IMR-90 (cell line): ENCODE data around the gene MEF2C. TPM values are rescaled to one million over a fixed set of nuclear protein-coding genes. Genes with fewer than 3 reads are reported as not detected.

Source experiments
- ATAC-seq: fragments of 200-7000 bp; cut with Tn5 transposase; 2 replicates; pipeline ENCODE4 v1.9.1; 2020; ENCODE audit warnings: low read depth, mild to moderate bottlenecking, moderate library complexity
- BruUV-seq: library from RNA; stranded (reverse); fragments of 400-500 nt; replicated peaks from 2 replicates; lab custom pipeline; 2021; lab: Mats Ljungman, UMichigan
- CTCF ChIA-PET: fragments of 300-600 bp; formaldehyde crosslinking; extraction: SDS; loops from one replicate; lab custom pipeline; 2021; ENCODE audit warnings: antibody characterized with exemption; lab: Yijun Ruan, JAX
- POLR2A ChIA-PET: fragments of 300-600 bp; sonication (Branson Sonifier 250); formaldehyde crosslinking; loops from one replicate; lab custom pipeline; 2022; ENCODE audit warnings: antibody characterized with exemption; ENCODE audit not compliant: unreplicated experiment; lab: Charles Lee
- DNase-seq: peaks from one replicate; pipeline ENCODE4 v3.0.0; 2013
- H2AFZ ChIP-seq: replicated peaks from 2 replicates; pipeline ENCODE3; 2013; ENCODE audit warnings: low read length, mild to moderate bottlenecking; ENCODE audit not compliant: poor library complexity
- H2AK5ac ChIP-seq: 2 replicates; pipeline ENCODE4 v1.6.1; 2013; ENCODE audit warnings: low read depth, low read length, inconsistent platforms
- H2AK9ac ChIP-seq: replicated peaks from 2 replicates; pipeline ENCODE3; 2013; ENCODE audit warnings: mild to moderate bottlenecking, low read depth, low read length, moderate library complexity; ENCODE audit not compliant: poor library complexity
- H2BK120ac ChIP-seq: 2 replicates; pipeline ENCODE4 v1.6.1; 2013; ENCODE audit warnings: low read depth, low read length, inconsistent platforms
- H2BK15ac ChIP-seq: 3 replicates; pipeline ENCODE4 v1.6.1; 2013; ENCODE audit warnings: low read depth, low read length, inconsistent platforms
- H2BK20ac ChIP-seq: 2 replicates; pipeline ENCODE4 v1.6.1; 2013; ENCODE audit warnings: low read depth, mild to moderate bottlenecking, inconsistent platforms, low read length, moderate library complexity
- H2BK5ac ChIP-seq: 2 replicates; pipeline ENCODE4 v1.6.1; 2013; ENCODE audit warnings: mild to moderate bottlenecking, low read depth, low read length, inconsistent platforms; ENCODE audit not compliant: poor library complexity, severe bottlenecking
- H3K14ac ChIP-seq: replicated peaks from 2 replicates; pipeline ENCODE4 v1.6.1; 2013; ENCODE audit warnings: low read depth, low read length, inconsistent platforms
- H3K18ac ChIP-seq: 2 replicates; pipeline ENCODE4 v1.6.1; 2013; ENCODE audit warnings: low read depth, low read length, control low read depth
- H3K23ac ChIP-seq: 2 replicates; pipeline ENCODE4 v1.6.1; 2013; ENCODE audit warnings: low read depth, low read length, inconsistent platforms
- H3K27ac ChIP-seq: 2 replicates; pipeline ENCODE4 v1.5.1; 2013; ENCODE audit warnings: mild to moderate bottlenecking, control low read depth, low read length; ENCODE audit not compliant: insufficient read depth
- H3K27me3 ChIP-seq: 2 replicates; pipeline ENCODE4 v1.6.1; 2013; ENCODE audit warnings: low read length; ENCODE audit not compliant: control insufficient read depth, insufficient read depth
- H3K36me3 ChIP-seq: 2 replicates; pipeline ENCODE4 v1.6.1; 2013; ENCODE audit warnings: low read length, mixed read lengths; ENCODE audit not compliant: control insufficient read depth, insufficient read depth
- H3K4ac ChIP-seq: 2 replicates; pipeline ENCODE4 v1.6.1; 2013; ENCODE audit warnings: low read depth, low read length, inconsistent platforms
- H3K4me1 ChIP-seq: 2 replicates; pipeline ENCODE4 v1.6.1; 2013; ENCODE audit warnings: low read length, mixed read lengths; ENCODE audit not compliant: control insufficient read depth, insufficient read depth
- H3K4me2 ChIP-seq: 2 replicates; pipeline ENCODE4 v1.6.1; 2013; ENCODE audit warnings: low read depth, mild to moderate bottlenecking, control low read depth, low read length, moderate library complexity
- H3K4me3 ChIP-seq: 2 replicates; pipeline ENCODE4 v1.5.1; 2013; ENCODE audit warnings: low read depth, mild to moderate bottlenecking, control low read depth, low read length, moderate library complexity; ENCODE audit not compliant: insufficient read depth
- H3K56ac ChIP-seq: 2 replicates; pipeline ENCODE4 v1.6.1; 2013; ENCODE audit warnings: low read length, inconsistent platforms; ENCODE audit not compliant: insufficient read depth; ENCODE audit errors: extremely low read depth
- H3K79me1 ChIP-seq, 2 experiments: 2 replicates each; pipeline ENCODE4 v1.6.1; 2013; ENCODE audit warnings: low read length in 2 of 2, inconsistent platforms in 1 of 2, low read depth in 1 of 2
- H3K9ac ChIP-seq: 2 replicates; pipeline ENCODE4 v1.6.1; 2013; ENCODE audit warnings: low read depth, low read length, control low read depth
- H3K9me1 ChIP-seq: 2 replicates; pipeline ENCODE4 v1.6.1; 2013; ENCODE audit warnings: low read length, inconsistent platforms; ENCODE audit not compliant: insufficient read depth
- H3K9me3 ChIP-seq: 2 replicates; pipeline ENCODE4 v1.6.1; 2013; ENCODE audit warnings: low read length; ENCODE audit not compliant: control insufficient read depth, insufficient read depth
- H4K20me1 ChIP-seq: 2 replicates; pipeline ENCODE4 v1.6.1; 2013; ENCODE audit warnings: low read length, inconsistent platforms; ENCODE audit not compliant: insufficient read depth
- H4K5ac ChIP-seq: 2 replicates; pipeline ENCODE4 v1.6.1; 2013; ENCODE audit warnings: mild to moderate bottlenecking, low read depth, low read length, control low read depth
- H4K8ac ChIP-seq, 2 experiments: 2 replicates each; pipeline ENCODE4 v1.6.1; 2013; ENCODE audit warnings: low read depth in 2 of 2, low read length in 2 of 2, control low read depth in 1 of 2, inconsistent platforms in 1 of 2
- H4K91ac ChIP-seq: 2 replicates; pipeline ENCODE4 v1.6.1; 2013; ENCODE audit warnings: low read depth, low read length, inconsistent platforms; ENCODE audit not compliant: insufficient read depth
- BHLHE40 ChIP-seq: fragments of 150-350 bp; IDR thresholded peaks from 2 replicates; pipeline ENCODE4 v1.6.1; 2016; ENCODE audit warnings: mild to moderate bottlenecking, low read depth, low read length
- CEBPB ChIP-seq: IDR thresholded peaks from 2 replicates; pipeline ENCODE4 v1.6.1; 2012; ENCODE audit warnings: low read depth, low read length, improper control_type of control experiment
- FOS ChIP-seq: fragments of 150-350 bp; IDR thresholded peaks from 2 replicates; pipeline ENCODE4 v1.6.1; 2016; ENCODE audit warnings: low read depth, low read length
- MAFK ChIP-seq: IDR thresholded peaks from 2 replicates; pipeline ENCODE4 v1.6.1; 2012; ENCODE audit warnings: low read depth, low read length, improper control_type of control experiment
- POLR2A ChIP-seq: IDR thresholded peaks from 2 replicates; pipeline ENCODE4 v1.6.1; 2012; ENCODE audit warnings: mild to moderate bottlenecking, low read depth, low read length
- RCOR1 ChIP-seq: IDR thresholded peaks from 2 replicates; pipeline ENCODE4 v1.6.1; 2012; ENCODE audit warnings: mild to moderate bottlenecking, low read length, improper control_type of control experiment; ENCODE audit not compliant: insufficient replicate concordance
- WGBS, 2 experiments: methylation state at CpG; one replicate each; pipeline versions ENCODE4 v1.1.5 to v1.1.7; 2013; ENCODE audit warnings: missing lambda C conversion rate in 2 of 2; ENCODE audit not compliant: insufficient read length in 1 of 2; ENCODE audit errors: extremely low coverage in 2 of 2; 5-methylcytosine and 5-hydroxymethylcytosine counted together
- dilution Hi-C: fragments of 300-500 bp; cut with HindIII; formaldehyde crosslinking; loops from one replicate; pipeline ENCODE4 v1.14.3; 2018; ENCODE audit warnings: low sequenced_read_pairs; ENCODE audit not compliant: unreplicated experiment
- in situ Hi-C: fragments of 300-500 bp; cut with MboI; formaldehyde crosslinking; loops from 3 replicates; pipeline ENCODE4 v1.14.3; 2019; ENCODE audit warnings: low sequenced_read_pairs, inconsistent platforms, mixed read lengths
- intact Hi-C: fragments of 100-400 bp; cut with micrococcal nuclease; formaldehyde crosslinking; loops from 2 replicates; pipeline ENCODE4 v1.10.0; 2022
- polyA plus RNA-seq, 3 experiments: library from polyadenylated mRNA; depleted of rRNA; stranded (reverse); fragments of >200 nt; gene quantifications; 2 replicates each; pipeline ENCODE4 v1.2.3, GENCODE V29; 2012; ENCODE audit warnings: low replicate concordance in 1 of 3
- total RNA-seq: library from RNA; depleted of rRNA; stranded (reverse); fragments of >200 nt; gene quantifications from 2 replicates; pipeline ENCODE4 v1.2.3, GENCODE V29; 2012
- TF ChIP-seq, protein P1 (sequence below): conservative IDR thresholded peaks from 2 replicates; pipeline ENCODE4 v1.5.1; 2012; ENCODE audit warnings: mild to moderate bottlenecking, low read depth, low read length, improper control_type of control experiment

Gene MEF2C
- total and polyA plus RNA-seq, 2 of the 4 experiments (the other 2 are of a cell fraction), result 1.5 to 6.8 TPM

- dilution Hi-C loops (no loop called here), in situ Hi-C loops (no loop called here), intact Hi-C loops (loop anchor here (2.0 to 10.0 kb wide), 4 partner anchors 41 to 159 kb away; partner anchors contain the start of gene MEF2C)
- DNase-seq, result peak; percentile 93
- no TSS peak for BruUV-seq
- Histone ChIP-seq H3K9ac (no peak overlapping the region), H3K4me1 (peaks cover 6% of the 10 kb centered on the region; the same call in 1 of the 2 replicates), H3K14ac (no peak overlapping the region), H3K9me1 (peaks cover 5% of the 10 kb centered on the region; the same call in 1 of the 2 replicates), H2AK9ac (no peak overlapping the region), H3K4ac (no peak overlapping the region), H3K23ac (no peak overlapping the region), H2AK5ac (no peak overlapping the region), H3K4me2 (peak overlapping the region; percentile 76; the same call in 1 of the 2 replicates), H2BK5ac (peak overlapping the region; percentile 52), H4K91ac (no peak overlapping the region), H4K20me1 (no peaks in the 10 kb centered on the region), H3K27ac (no peak overlapping the region), H4K5ac (no peak overlapping the region), H3K56ac (no peak overlapping the region; the same call in 1 of the 2 replicates), H2BK20ac (0 out of 2 replicates have a peak overlapping the region, but pooled peaks have one; percentile 29), H3K79me1 (0 out of 4 replicates have a peak, but pooled peaks cover 0 to 3% of the 10 kb centered on the region in 2 experiments), H2BK120ac (peak overlapping the region; percentile 17; the same call in 1 of the 2 replicates), H3K9me3 (no peaks in the 10 kb centered on the region), H4K8ac (no peak overlapping the region), H2AFZ (no peak overlapping the region), H3K4me3 (peak overlapping the region; percentile 7; the same call in 1 of the 2 replicates), H3K18ac (no peak overlapping the region), H3K36me3 (no peaks in the 10 kb centered on the region), H2BK15ac (no peak overlapping the region), H3K27me3 (no peaks in the 10 kb centered on the region)
- TF ChIP-seq RCOR1 (peak; percentile 35), CEBPB (peak; percentile 41; the same call in 1 of the 2 replicates), FOS (no peak; the same call in 1 of the 2 replicates), BHLHE40 (peak; percentile 22; the same call in 1 of the 2 replicates), POLR2A (peak; percentile 46; the same call in 1 of the 2 replicates), MAFK (0 out of 2 replicates have a peak, but pooled peaks have one; percentile 12)
- TF ChIP-seq, protein P1, sequence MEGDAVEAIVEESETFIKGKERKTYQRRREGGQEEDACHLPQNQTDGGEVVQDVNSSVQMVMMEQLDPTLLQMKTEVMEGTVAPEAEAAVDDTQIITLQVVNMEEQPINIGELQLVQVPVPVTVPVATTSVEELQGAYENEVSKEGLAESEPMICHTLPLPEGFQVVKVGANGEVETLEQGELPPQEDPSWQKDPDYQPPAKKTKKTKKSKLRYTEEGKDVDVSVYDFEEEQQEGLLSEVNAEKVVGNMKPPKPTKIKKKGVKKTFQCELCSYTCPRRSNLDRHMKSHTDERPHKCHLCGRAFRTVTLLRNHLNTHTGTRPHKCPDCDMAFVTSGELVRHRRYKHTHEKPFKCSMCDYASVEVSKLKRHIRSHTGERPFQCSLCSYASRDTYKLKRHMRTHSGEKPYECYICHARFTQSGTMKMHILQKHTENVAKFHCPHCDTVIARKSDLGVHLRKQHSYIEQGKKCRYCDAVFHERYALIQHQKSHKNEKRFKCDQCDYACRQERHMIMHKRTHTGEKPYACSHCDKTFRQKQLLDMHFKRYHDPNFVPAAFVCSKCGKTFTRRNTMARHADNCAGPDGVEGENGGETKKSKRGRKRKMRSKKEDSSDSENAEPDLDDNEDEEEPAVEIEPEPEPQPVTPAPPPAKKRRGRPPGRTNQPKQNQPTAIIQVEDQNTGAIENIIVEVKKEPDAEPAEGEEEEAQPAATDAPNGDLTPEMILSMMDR, result no peak
- POLR2A ChIA-PET, result no interaction called here
- CTCF ChIA-PET, result interaction anchor here (0.5 to 1.0 kb wide), 3 partner anchors 25 to 1998 kb away, joined by 3 read pairs; no protein-coding TSS in a partner anchor
- peak; percentile 94 for ATAC-seq
- WGBS, 2 experiments, result no CpG with 5 or more reads among the region's 7 CpGs
These were observed 97.0 kb downstream of the MEF2C start for GRCh38 chr5:88785746-88786565.
